Gastroesophageal sphincter (tissue), 4 donors: ENCODE results near the gene SOX12. TPM values are rescaled to one million over a fixed set of nuclear protein-coding genes. Genes with fewer than 3 reads are reported as not detected.

Source experiments
- ATAC-seq: fragments of 150-250 bp; one replicate; pipeline ENCODE4 v1.9.1; 2016; ENCODE audit warnings: mild to moderate bottlenecking, moderate library complexity
- H3K27ac ChIP-seq, 4 donors: fragments of 200-600 bp; sonication (generic) in 3 of 4; 1 replicate in 3 of 4; 2 replicates in 1 of 4; pipeline ENCODE4 v1.5.1; 2016 to 2019
- H3K27me3 ChIP-seq: fragments of 200-600 bp; sonication (generic); one replicate; pipeline ENCODE4 v1.5.1; 2019
- H3K36me3 ChIP-seq, 2 donors: fragments of 200-600 bp; sonication (generic); one replicate each; pipeline ENCODE4 v1.5.1; 2019; ENCODE audit warnings: control low read depth in 1 of 2
- H3K4me1 ChIP-seq, 3 donors: fragments of 200-600 bp; sonication (generic); 1 replicate in 2 of 3; 2 replicates in 1 of 3; pipeline ENCODE4 v1.5.1; 2016 to 2019; ENCODE audit warnings: control low read depth in 2 of 3
- H3K4me3 ChIP-seq, 2 donors: fragments of 200-600 bp; sonication (generic); one replicate each; pipeline ENCODE4 v1.5.1; 2019; ENCODE audit warnings: mild to moderate bottlenecking in 1 of 2, moderate library complexity in 1 of 2
- H3K9me3 ChIP-seq, 3 donors: fragments of 200-600 bp; sonication (generic); one replicate each; pipeline ENCODE4 v1.5.1; 2017 to 2019; ENCODE audit warnings: control low read depth in 2 of 3
- CTCF ChIP-seq, 4 experiments: fragments of 200-600 bp in 2 of 4; fragments of 450-650 bp in 2 of 4; sonication (generic) in 1 of 4; IDR thresholded peaks; one replicate each; pipeline ENCODE4 v1.5.1; 2017 to 2019; ENCODE audit warnings: antibody characterized with exemption in 4 of 4, mild to moderate bottlenecking in 2 of 4, moderate library complexity in 2 of 4
- EP300 ChIP-seq: sonication (generic); formaldehyde crosslinking; IDR thresholded peaks from one replicate; pipeline ENCODE4 v1.6.1; 2017; ENCODE audit warnings: antibody characterized with exemption, mild to moderate bottlenecking
- POLR2A ChIP-seq, 2 donors: fragments of 450-650 bp; IDR thresholded peaks; one replicate each; pipeline ENCODE4 v1.6.1; 2017; ENCODE audit warnings: antibody characterized with exemption in 2 of 2, mild to moderate bottlenecking in 2 of 2, moderate library complexity in 1 of 2
- POLR2AphosphoS5 ChIP-seq: sonication (generic); formaldehyde crosslinking; IDR thresholded peaks from one replicate; pipeline ENCODE4 v1.6.1; 2017; ENCODE audit warnings: antibody characterized with exemption
- WGBS, 2 donors: methylation state at CpG; one replicate each; pipeline ENCODE4 v1.1.5; 2018; ENCODE audit warnings: low coverage in 1 of 2; 5-methylcytosine and 5-hydroxymethylcytosine counted together
- total RNA-seq, 4 donors: library from RNA; depleted of rRNA; stranded (reverse); fragments of >200 nt; gene quantifications; one replicate each; pipeline ENCODE4 v1.1.0, GENCODE V29; 2016

The SOX12 gene
- total RNA-seq, 4 donors from 2014 or later: 3.4 to 7.3 (median 5.9) TPM

- no peak for ATAC-seq
- Histone ChIP-seq H3K4me1 (peaks cover 0 to 9% (median 0%) of the 10 kb centered on the region in 3 donors), H3K4me3 (no peak overlapping the region), H3K36me3 (no peaks in the 10 kb centered on the region), H3K27ac (no peak overlapping the region), H3K9me3 (no peaks in the 10 kb centered on the region), H3K27me3 (peaks cover 2% of the 10 kb centered on the region)
- WGBS, 2 donors: 70 to 86% methylated on average over 3 to 9 of the region's 13 CpGs
- TF ChIP-seq EP300 (no peak), POLR2A (IDR thresholded peaks at IDR 0.05) (no peak), CTCF (IDR thresholded peaks at IDR 0.05) (no peak), POLR2AphosphoS5 (no peak)
Measured at GRCh38 chr20:363319-364078, 38.1 kb downstream of the SOX12 start.

- peaks cover 0 to 9% (median 0%) of the 10 kb centered on the region in 3 donors for H3K4me1 ChIP-seq
- no peak for ATAC-seq
- no peak for TF ChIP-seq EP300
- no peak for TF ChIP-seq CTCF (IDR thresholded peaks at IDR 0.05)
- TF ChIP-seq POLR2AphosphoS5: no peak
- TF ChIP-seq POLR2A (IDR thresholded peaks at IDR 0.05): no peak
- peaks cover 9% of the 10 kb centered on the region for H3K27me3 ChIP-seq
- H3K36me3 ChIP-seq: no peaks in the 10 kb centered on the region
- no peak overlapping the region for H3K4me3 ChIP-seq
- no peak overlapping the region for H3K27ac ChIP-seq
- no peaks in the 10 kb centered on the region for H3K9me3 ChIP-seq
- 63 to 86% methylated on average over 6 to 9 of the region's 9 CpGs for WGBS, 2 donors
Measured at GRCh38 chr20:364905-365794, 39.8 kb downstream of the SOX12 start.

- no peak for ATAC-seq
- no peak for TF ChIP-seq EP300
- TF ChIP-seq CTCF (IDR thresholded peaks at IDR 0.05): no peak
- no peak for TF ChIP-seq POLR2AphosphoS5
- TF ChIP-seq POLR2A (IDR thresholded peaks at IDR 0.05): no peak
- no peaks in the 10 kb centered on the region for H3K9me3 ChIP-seq
- H3K36me3 ChIP-seq: no peaks in the 10 kb centered on the region
- H3K4me3 ChIP-seq: no peak overlapping the region
- WGBS, 2 donors: 78% methylated on average over 5 of the region's 7 CpGs; no CpG with 5 or more reads in 1 of the 2 donors
- H3K4me1 ChIP-seq: peaks cover 0 to 10% (median 0%) of the 10 kb centered on the region in 3 donors
- H3K27ac ChIP-seq: no peak overlapping the region
- H3K27me3 ChIP-seq: peaks cover 9% of the 10 kb centered on the region
Measured at GRCh38 chr20:366041-366718, 40.8 kb downstream of the SOX12 start.

GRCh38 chr20:366719-367485 lies 41.5 kb downstream of the SOX12 start:
- Histone ChIP-seq H3K4me3 (no peak overlapping the region), H3K27me3 (peaks cover 9% of the 10 kb centered on the region), H3K9me3 (no peaks in the 10 kb centered on the region), H3K27ac (no peak overlapping the region), H3K36me3 (no peaks in the 10 kb centered on the region), H3K4me1 (peaks cover 0 to 17% (median 0%) of the 10 kb centered on the region in 3 donors)
- WGBS, 2 donors: 65 to 83% methylated on average over 4 to 13 of the region's 13 CpGs
- TF ChIP-seq POLR2A (IDR thresholded peaks at IDR 0.05): no peak
- no peak for TF ChIP-seq POLR2AphosphoS5
- TF ChIP-seq EP300: no peak
- TF ChIP-seq CTCF (IDR thresholded peaks at IDR 0.05): no peak
- no peak for ATAC-seq
